Hematopoietic multipotent progenitor cell treated with erythropoietin and hydrocortisone succinate and interleukin-3 and kit ligand, for 15 days (in vitro differentiated cells): ENCODE results near the gene IER5.

ENCODE experiments used
- DNase-seq: peaks from one replicate; pipeline ENCODE4 v3.0.0-alpha.2; 2015; ENCODE audit warnings: low spot score

IER5 gene

DNA sequence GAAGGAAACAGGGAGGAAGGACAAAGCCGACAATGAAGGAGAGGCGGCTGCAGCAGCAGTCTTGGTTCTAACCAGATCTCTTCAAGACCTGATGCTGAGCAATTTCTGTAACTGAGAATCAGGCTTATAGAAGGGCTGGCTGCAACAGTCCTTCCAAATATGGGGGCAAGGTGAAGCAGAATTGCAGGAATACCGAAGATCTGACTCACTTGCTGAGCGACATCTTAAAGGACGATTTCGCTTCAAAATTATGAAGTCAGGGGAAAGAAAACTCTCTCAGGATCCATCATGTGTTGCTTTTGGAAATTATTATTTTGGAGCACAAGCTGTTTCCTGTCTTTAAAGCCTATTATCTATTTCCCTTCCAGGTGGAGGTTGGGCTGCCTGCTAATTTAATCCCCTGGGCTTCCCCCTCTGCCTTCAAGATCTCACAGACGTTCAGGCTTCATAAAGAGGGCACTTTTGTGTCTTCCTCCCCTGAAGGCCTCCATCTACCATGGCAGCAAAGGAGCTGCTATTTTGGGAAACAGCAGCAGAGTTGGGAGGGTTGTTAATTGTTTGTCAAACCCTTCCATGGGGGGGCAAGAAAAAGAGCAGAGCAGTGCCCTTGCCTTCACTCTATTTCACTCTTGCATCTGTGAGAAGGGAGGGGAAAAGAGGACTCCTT, 10.8 kb upstream of the IER5 start:
- no peak for DNase-seq

DNA sequence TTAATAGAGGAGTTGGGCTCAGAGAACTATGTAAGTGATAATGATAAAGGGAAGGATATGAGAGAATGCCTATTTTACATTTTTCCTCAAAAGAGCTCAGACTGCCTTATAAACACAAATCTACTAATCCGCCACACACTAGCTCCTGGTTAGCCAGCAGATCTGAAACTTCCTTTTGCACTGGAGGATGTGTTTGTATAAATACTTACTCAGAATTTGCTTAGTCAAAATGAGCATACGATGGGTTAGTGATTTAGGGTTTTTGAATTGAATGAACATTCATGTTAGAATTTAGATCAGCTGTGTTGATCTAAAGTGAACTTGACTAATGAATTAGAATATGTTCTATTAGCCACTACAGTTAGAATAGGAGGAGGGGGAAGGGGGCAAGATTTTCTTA, 9.1 kb upstream of the IER5 start:
- no peak for DNase-seq

DNA sequence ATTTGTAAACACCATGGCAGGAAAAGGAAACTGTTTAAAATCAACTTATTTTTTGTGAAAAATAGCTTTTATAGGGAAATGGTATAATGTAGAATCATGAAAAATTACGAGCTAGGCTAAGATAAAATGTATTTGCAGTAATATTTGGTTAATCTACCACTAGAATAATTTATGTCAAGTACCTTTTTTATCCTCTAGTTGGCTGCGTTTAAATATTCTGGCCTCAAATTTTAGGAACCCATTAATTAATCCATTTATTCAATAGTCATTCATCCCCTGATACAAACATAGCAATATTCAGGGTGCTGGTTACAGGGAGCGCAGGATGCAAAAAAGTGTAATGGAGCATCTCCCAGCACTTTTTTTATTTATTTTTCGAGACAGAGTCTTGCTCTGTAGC, 8.6 kb upstream of the IER5 start:
- no peak for DNase-seq

DNA sequence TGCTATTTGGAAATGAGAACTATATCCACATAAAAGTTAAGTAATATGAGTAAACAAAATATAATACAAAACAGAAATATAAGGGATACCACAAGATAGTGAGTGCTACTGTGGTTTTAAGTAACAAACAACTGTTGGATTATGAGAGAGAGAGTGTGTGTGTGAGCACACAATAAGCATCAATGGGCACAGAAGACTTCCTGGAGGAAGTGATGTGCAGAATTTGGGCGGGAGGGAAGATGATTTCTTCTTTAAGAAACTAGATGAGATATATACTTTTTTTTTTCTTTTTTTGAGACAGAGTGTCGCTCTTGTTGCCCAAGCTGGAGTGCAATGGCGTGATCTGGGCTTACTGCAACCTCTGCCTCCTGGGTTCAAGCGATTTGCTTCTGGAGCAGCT, 7.9 kb upstream of the IER5 start:
- no peak for DNase-seq

DNA sequence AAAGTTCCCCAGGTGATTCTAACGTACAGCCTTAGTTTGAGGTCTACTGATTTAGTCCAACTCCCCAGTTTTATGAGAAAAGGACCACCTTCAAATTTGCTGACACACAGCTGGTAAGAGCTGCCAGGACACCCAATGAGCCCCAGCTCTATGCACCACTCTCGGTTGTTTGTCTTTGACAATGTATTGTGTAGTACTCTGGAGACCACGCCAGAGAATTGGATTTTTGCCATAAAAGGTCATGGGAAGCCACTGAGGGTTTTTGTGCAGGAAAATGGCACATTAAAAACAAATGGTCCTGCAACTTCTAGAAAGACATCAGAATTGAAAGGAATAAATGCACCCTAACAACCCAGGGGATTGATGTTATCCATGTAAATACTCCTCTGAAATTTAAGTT, 7.1 kb upstream of the IER5 start:
- no peak for DNase-seq

DNA sequence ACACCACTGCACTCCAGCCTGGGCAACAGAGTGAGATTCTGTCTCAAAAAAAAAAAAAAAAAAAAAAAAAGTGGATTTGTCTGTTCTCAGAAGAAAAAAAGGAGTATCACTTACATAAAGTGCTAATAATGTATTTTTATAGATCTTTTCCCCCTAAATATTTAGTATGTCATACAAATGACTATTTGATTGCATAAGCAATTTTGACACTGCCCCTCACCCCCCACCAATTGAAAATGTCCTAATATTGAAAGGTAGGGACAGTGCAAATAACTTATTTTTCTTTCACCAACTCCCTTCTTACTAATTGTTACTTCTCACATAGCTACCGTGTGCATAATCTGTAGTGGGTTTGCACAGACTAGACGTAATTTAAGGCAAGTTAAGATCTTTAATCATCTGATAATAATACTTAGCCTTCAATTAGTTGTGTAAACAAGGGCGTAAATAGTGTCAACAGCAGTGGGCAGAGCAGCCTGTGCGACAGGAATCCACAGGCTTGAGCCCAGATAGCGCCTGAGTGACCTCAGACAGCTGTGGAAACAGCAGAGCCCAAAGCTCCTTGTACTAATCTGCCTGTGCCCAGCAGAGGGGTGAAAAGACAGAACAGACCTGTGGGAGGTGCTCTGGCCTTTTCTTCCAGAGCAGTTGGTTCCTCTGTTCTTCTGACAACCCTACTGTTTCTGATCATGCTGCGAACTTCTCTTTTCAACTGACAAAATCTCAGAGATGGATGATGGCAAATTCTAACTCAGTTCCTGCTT, 4.5 kb upstream of the IER5 start:
- DNase-seq, result peak; percentile 60

DNA sequence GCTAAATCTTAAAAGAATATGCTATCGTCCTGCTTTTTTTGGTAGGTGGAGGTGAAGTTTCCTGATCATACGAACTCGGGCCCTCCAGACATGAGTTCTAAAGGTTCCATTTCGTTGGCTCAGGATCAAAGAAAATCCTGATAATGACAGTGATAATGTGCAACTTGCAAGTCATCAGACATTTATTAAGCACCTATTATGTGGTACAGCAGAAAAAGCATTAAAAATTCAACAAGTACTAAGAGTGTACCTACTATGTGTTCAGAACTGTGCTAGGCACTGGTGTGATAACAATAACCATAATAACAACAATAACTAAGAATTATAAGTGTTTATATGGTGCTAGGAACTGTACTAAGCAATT, 3.9 kb upstream of the IER5 start:
- DNase-seq, result no peak

DNA sequence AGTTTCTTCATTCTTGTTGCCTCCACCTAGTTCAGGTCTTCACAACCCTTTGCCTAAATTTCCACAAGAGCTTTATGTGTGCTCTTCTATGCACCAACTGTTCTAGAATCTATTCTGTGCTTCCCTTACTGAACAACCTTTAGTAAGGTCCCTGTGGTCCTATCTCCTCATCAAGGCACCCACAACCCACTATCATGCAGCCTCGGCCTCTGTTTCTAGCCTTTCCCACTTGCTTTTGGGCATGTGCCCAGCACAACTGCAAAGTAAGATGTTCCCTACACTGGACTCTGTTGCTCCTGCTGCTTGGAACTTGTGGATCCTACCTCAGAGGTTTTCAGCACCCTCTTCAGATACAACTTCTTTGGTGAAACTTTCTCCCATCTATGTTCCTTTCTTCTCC, 2.4 kb upstream of the IER5 start:
- no peak for DNase-seq

DNA sequence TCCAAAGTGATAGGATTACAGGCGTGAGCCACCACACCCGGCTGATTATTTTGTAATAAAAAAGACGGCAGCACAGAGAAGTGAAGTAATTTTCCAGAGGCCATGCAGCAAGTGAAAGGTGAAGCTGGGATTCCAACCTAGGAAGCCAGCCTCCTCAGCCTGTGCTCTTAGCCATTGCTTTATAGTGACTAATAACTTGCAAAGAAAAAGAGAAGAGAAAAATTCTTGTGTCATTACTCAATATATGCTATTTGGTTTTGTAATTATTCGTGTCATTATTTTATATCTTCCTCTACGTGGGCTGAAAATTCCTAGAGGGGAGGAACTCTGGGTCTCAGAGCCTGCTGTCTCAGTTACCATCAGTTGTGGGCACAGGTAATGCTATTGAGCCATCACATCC, 1.6 kb upstream of the IER5 start:
- no peak for DNase-seq

DNA sequence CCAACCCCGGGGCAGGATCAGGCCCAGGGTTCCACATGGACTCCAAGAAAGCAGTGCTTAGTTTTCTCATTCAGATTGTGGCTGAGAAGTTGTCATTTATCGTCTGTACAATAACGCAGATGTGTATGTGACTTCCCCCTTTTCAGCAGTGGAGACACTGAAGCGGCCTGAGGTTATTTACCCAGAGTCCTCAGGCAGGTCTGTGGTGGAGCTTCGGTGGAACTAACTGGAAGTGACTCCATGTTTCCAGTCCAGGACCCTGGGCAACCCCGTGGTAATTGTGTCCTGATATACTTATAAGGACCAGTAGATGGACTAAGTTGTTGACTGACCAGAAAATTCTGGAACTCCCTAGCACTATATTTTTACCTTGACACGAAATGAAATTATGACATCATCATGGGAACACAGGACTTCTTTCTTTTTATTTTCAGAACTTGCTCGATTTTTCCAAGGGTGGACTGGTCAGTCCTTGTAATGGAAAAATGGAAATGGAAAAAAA, 1.0 kb upstream of the IER5 start:
- DNase-seq, result no peak

DNA sequence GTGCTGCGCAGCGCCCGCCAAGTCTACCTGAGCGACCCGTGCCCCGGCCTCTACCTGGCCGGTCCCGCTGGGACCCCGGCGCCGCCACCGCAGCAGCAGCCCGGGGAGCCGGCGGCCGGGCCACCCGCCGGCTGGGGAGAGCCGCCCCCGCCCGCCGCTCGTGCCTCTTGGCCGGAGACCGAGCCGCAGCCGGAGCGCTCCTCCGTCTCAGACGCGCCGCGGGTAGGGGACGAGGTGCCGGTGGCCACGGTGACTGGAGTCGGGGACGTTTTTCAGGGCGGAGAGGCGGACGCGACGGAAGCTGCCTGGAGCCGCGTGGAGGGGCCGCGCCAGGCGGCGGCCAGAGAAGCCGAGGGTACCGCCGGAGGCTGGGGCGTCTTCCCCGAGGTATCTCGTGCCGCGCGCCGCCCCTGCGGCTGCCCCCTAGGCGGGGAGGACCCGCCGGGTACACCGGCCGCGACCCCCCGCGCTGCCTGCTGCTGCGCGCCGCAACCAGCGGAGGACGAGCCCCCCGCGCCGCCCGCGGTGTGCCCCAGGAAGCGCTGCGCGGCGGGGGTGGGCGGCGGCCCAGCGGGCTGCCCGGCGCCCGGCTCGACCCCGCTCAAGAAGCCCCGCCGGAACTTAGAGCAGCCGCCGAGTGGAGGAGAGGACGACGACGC, 646 bp downstream of the IER5 start:
- DNase-seq, result peak; percentile 46

DNA sequence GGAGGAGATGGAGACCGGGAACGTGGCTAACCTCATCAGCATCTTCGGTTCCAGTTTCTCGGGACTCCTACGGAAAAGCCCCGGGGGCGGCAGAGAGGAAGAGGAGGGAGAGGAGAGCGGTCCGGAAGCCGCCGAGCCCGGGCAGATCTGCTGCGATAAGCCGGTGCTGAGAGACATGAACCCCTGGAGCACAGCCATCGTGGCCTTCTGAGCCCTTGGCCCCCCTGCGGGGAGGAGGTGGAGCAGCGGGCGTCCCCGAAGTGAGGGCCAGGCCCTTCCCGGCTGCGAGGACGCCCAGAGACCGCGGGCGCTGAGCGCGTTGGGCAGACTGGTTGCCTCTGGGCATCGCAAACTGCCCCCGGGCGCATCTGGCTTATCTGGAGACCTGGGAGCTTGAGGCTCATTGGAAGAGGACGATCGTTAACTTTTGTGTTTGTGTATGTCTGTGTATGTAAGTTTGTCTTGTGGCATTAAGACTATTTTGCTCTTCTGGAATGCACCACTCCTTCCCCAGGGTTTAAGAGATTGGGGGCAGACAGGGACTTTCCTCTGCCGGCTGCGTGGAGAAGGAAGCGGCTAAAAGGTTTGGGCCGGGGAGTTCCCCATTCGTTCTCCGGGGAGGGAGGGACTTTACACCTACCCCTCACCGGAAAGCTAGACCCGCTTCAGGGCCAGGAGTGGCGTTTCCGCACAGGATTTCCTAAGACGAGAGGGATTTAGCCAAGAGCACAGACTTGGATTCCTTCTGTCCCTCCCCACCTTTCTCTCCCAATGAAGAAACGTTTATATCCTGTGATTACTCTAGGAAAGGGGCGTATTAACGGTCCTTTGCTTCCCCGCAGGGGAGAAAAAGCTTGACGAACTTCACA, 1.4 kb downstream of the IER5 start:
- peak; percentile 81 for DNase-seq

DNA sequence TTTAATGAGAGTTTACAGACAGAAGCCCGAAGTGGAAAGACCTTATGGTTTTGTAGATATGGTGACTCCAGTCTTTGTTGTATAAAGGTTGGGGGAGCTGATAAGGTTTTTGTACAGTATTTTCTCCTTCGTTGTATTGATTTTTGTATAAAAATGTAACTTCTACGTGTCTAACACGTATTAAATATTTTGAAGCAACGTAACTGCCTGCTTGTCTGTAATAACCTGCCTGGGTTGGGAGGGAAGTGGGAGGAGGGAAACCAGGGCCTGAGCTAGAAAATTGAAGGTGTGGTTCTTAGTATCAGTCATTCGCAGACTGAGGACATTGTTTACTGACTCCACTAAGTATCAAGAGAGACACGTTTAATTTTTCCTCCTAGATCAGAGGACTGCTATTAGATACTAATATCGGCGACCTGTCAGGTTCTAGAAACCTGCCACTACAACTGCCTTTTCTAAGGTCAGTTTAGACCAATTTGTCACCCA, 2.2 kb downstream of the IER5 start:
- peak; percentile 68 for DNase-seq

DNA sequence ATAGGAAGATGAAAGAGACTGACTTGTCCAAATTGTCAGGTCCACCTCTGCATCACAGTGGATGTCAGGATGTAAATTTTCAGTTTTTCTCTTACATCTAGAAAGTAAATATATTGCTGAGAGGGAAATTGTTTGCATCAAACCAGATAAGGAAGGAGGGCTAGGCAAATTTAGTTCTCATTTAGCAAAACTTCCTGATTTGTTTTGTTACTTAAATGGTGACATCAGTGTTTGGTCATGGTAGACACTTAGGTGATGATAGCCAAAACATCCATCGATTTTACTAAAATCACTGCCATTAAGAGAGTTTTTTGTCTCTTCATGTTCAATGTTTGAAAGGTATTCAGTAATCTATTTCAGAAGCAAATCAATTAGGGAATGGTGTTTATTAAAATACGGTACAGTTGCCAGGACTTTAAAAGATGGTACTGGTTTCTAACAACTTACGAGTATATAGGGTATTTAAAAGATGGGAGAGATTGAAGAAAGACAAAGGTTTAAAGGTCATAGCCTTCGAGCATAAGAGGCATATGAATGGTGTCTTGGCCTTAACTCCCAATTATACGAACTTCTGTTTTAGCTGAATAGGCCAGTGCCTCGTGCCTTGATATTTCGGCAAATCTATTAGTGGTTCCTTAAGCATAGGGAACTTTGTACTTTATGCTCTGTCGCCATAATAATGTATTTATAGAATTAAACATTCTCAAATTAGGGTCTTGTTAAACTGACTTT, 3.0 kb downstream of the IER5 start:
- no peak for DNase-seq

DNA sequence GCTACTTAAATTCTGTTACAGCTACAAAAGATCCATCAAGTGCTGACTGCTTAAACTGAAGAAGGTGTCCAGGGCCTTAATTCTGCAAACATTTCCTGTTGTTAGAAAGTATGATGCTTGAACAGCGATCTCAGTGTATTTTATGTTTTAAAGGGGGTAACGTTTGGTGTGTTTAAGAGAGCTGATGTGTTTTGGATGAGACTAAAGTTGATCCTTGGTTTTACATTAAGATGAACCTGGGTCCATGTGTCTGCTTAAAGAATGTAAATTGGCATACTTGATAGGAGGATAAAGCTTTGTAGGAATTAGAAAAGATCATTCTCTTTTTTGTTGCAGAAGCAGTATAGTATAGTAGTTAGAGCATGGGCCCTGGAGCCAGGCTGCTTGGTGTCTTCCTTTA, 3.6 kb downstream of the IER5 start:
- DNase-seq, result no peak

DNA sequence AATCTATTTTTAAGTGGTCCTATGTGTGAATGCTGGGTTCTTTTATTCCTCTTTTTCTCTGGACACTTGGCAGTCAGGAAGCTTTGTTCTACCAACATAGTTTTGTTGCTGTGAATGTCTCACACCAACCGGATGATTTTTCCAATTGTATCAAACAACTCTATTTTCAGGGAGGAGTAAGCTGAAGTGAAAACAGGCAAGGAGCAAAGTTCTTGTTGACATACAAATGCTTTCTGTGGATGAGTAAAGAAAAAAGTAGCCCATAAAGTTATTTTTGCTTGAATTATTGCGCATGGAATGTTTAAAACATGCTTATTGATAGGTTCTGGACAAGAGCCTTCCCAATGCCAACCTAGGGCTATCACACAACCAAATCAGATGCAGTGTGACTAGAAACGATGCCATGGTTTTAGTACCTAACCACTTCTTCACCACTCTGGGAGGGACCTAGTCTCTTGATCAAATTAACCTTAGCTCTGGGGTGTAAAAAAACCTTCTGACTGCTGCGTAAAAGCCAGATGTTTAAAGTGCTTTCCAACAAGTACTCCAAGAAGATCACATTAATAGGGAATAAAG, 4.5 kb downstream of the IER5 start:
- no peak for DNase-seq

DNA sequence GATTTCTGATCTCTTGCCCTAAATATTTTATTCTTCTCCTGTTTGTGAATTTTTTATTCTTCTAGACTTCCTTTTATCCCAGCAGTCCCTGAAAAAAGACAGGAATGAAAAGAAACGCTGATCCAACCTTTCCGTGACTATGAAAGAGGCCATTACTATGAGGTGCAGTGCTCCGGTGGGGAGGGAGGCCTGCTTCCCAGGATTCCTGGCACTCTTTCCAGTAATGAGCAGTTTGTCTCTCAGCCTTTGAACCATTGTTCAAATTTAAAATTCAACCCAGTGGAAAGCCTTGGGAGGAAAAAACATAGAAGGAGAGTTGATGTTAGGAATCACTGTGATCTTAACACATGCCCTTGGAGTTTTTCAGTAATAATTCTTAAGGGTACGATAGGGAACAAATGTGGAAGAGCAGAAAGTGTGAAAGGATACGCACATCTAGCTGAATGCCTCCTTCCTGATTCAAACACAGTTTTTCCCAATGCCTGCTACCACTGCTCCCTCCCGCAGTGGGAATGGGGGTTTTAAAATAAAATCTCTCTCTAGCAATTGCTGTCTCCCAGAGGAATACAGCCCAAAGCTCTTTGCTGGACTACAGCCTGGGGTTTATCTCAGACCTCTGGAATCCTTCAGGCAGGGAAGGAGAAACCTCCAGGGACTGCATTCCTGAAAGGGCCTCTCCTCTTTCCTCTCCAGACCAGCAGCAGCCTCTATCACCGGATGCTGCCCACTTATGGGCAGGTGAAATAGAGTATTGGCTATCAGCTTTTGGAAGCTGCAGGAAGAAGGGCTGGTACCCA, 6.1 kb downstream of the IER5 start:
- DNase-seq, result no peak

DNA sequence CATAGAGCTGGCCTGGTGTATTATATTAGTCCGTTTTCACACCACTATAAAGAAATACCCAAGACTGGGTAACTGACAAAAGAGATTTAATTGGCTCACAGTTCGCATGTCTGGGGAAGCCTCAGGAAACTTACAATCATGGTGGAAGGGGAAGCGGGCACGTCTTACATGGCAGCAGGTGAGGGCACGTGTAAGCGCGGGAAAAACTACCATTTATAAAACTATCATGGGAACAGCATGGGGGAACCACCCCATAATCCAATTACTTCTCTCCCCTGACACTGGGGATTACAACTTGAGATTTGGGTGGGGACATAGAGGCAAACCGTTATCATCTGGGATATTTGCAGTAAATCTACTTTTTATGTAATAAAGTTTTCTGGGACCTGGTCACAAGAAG, 6.8 kb downstream of the IER5 start:
- DNase-seq, result no peak

DNA sequence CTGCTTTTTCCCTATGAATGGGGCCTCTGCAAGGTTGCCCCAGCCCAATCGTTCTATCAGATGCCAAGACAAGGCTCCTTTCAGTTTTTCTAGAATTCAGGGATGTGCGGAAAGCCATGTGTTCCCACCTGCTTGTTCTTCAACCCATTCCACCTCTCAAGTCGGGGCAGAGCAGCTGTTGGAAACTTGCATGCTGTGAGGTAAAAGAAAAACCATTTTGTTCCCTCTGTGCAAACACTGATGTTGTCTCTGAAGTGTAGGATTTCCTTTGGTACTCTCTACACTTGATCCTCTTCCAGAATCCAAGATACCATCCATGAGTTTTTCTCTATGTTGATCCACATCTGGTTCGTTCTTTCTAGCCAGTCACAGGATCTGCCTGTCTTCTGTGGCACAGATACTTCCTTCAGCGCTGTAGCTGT, 7.3 kb downstream of the IER5 start:
- no peak for DNase-seq

DNA sequence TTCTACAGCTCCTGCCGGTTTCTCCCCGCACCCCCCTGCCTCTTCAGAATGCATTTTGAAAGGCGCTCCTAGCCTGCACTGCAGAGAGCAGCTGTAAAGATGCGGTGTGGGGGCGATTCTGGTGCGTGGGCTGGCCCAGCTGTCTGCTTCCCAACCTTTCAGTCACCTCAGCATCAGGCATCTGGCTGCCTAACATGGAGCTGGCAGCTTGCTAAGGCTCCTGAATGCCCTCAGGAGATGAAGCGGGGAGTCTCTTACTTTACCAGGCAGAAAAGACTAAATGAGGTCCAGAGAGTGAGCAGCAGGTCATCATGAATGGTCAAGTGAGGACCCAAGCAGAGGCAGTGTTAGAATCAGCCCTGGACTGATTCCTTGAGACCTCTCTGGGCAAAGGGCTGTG, 8.7 kb downstream of the IER5 start:
- DNase-seq, result no peak
